Activated CD4-positive, alpha-beta T cell treated with anti-CD3 and anti-CD28 coated beads for 4 hours (primary cell): Measurements from ENCODE around the gene EZR.

Experiments
- DNase-seq, 2 donors: peaks; one replicate each; pipeline ENCODE4 v3.0.0-alpha.2; 2020

The EZR gene

DNA sequence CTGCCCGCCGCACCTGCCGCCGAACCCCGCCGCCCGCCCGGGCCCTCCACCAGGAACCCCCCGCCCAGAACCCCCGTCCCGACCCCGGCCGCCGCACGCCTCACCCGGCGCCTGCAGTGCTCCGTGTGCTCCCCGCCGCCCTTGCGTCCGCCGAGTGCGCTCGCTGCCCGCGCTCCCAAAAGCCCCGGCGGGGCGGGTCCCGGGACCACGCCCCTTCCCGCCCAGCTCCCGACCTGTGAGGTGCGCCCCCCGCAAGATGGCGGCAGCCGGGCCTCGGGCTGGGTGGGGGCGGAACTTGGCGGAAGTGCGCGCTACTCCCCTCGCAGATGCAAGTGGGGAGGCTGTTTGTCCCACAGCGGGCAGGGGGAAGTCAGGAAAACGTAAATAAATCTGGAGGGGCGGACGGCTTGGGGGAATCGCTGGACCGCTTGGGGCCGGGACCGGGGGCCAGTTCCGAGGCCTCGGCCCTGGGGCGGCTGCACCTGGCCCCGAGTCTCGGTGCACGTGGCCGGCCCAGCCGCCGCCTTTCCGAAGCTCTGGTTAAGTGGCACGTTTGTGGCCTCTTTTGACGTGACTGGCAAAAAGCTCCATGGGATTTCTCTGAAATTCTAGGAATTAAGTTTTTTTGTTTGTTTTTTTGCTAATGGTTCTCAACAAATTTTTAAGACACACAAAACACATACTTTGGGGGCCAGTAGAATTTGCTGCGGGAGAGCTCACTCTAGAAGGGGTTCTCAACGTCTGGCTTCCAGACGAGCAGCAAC lies at the start of gene EZR:
Gene EZR (minus strand): TSS at position 156 of the 764 bp plus-strand sequence. CDS start 1,275 bp downstream, outside the sequence.
- peak; percentile 84 to 87 for DNase-seq

DNA sequence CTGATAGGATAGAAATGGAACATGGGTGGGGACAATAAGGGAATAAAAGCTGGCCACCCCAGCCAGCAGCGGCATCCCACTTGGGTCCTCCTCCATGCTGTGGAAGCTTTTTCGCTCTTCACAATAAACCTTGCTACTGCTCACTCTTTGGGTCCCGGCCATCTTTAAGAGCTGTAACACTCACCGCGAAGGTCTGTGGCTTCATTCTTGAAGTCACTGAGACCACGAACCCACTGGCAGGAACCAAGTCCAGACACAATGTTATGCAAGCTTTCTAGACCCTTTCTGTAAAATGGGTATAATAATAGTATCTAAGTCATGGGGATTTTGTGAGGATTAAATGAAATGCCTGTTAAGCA lies 48.9 kb upstream of the EZR start:
- no peak for DNase-seq

- no peak for DNase-seq
Measured at GRCh38 chr6:158867381-158868121, 48.4 kb upstream of the EZR start.

GRCh38 chr6:158865769-158866168 lies 46.6 kb upstream of the EZR start:
- DNase-seq = no peak

DNA sequence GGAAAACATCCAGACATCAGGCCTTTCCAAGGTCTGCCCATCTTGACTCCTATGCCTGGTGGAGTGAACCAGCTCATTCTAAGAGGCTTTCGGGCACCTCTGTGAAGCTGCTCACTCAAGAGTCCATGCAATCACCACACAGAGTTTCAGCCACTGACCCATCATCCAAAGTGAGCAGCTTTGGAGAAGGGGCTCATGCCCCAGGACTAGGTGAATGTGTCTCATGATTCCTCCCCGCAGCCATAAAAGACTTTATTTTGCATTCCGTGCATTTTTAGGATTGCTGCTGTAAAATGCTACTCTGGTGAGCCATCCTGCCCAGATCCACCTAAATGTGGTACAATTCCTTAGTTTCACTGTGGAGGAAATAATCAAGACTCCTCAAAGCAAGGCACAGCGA lies 44.5 kb upstream of the EZR start:
- DNase-seq = no peak

GRCh38 chr6:158861686-158862381 lies 42.7 kb upstream of the EZR start:
- DNase-seq = no peak

- no peak for DNase-seq
Measured at GRCh38 chr6:158860279-158860865, 41.2 kb upstream of the EZR start.

DNA sequence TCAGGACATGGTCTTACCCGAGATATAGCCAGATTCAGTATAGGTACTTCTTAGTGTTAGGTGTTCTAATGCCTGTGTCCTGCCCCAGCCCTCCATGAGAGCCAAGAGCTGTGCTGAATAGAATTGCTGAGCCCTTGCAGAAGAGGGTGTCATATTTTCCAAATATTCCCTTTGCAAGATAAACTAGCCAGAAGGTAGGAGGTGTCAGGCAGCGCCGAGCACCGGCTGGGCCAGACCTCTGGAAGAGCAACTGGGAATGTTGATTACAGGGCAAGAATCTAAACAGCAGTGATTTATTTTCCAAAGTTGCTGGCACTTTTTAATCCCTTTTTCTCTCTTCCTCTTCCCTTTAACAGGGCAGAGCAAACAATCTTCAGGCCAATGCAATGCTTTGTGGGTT lies 37.1 kb upstream of the EZR start:
- DNase-seq = no peak

GRCh38 chr6:158854214-158855101 lies 35.3 kb upstream of the EZR start:
- peak; percentile 20 to 28 for DNase-seq

GRCh38 chr6:158853880-158854213 lies 34.7 kb upstream of the EZR start:
- DNase-seq = no peak

DNA sequence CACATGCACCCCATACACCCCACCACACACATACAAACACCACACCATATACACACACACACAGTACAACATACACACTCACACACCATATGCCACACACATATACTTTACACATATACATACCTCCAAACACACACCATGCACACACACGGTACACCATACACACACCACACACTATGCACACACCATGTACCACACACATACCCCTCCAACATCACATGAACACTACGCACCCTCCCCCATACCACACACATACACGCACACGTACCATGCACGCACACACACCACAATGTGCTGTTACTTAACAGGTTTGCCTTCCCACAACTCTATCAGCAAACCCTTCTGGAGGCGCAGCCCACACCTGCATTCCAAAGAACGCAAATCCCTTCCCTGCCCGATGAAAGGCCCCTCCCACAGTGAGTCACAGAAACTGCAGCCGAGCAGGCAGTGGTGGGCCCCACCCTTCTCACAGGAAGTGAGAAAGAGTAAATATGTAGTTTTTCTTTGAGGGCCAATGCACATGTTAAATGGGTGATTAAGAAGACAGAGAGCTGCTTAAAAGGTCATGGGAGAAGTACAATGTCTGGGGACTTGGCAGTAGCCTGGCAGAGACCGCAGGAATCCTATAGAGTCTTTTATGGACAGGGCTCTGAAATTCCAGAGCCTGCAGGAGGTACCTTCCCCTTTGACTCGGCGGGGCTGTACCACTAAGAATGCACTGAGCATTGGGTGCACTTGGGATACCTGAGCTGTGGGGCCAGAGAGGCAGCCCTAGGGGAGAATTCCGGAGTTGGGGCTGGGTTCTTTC lies 34.1 kb upstream of the EZR start:
- peak; percentile 84 to 90 for DNase-seq

DNA sequence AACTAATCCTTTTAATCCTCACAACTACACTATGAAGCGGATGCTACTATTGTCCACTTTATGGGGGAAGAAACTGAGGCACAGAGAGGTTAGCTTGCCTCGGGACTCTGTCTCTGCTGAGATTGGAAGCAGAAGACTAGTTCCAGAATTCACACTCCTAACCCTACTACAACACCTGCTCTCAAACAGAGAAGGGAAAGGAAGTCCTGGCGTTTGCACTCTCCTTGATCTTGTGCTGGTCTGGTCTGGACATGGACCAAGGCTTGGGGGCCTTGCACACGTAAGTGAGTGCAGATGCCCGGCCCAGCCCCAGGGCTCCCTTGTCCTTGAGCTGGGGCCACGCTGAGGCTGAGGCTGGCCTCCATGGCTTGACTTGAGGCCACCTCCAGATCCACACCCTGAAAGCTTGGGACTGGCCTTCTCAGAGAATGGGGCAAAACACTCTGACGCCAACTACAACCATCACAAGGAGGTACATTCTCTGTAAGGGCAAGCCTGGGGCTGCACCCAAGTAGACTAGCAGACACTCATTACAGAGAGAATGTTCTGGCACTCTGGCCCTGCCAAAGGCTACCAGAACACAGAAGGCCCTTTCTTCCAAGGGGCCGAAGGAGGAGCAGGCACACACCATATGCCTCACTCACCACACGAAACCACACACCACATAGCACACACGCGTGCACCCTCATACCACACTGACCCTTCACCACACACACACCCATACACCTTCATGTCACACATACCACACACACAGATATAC lies 33.3 kb upstream of the EZR start:
- no peak for DNase-seq

GRCh38 chr6:158850807-158851115 lies 31.6 kb upstream of the EZR start:
- no peak for DNase-seq

- peak; percentile 60 to 65 for DNase-seq
Measured at GRCh38 chr6:158849899-158850806, 31.0 kb upstream of the EZR start.

DNA sequence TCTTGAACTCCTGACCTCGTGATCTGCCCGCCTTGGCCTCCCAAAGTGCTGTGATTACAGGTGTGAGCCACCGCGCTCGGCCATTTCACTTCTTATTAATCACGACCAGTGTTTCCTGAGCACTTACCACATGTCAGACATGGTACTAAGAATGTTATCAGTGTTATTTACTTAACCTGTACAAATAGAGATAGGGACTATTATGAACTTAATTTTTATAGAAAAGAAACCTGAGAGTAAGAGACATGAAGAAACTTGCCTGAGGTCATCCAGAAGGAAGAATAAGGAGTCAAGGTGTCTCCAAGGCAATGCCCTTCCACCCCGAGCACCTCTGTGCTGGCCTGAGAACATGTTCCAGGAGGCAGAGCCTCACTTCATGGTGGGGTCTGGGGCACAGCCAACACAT lies 29.3 kb upstream of the EZR start:
- no peak for DNase-seq

- no peak for DNase-seq
Measured at GRCh38 chr6:158847786-158848185, 28.6 kb upstream of the EZR start.

DNA sequence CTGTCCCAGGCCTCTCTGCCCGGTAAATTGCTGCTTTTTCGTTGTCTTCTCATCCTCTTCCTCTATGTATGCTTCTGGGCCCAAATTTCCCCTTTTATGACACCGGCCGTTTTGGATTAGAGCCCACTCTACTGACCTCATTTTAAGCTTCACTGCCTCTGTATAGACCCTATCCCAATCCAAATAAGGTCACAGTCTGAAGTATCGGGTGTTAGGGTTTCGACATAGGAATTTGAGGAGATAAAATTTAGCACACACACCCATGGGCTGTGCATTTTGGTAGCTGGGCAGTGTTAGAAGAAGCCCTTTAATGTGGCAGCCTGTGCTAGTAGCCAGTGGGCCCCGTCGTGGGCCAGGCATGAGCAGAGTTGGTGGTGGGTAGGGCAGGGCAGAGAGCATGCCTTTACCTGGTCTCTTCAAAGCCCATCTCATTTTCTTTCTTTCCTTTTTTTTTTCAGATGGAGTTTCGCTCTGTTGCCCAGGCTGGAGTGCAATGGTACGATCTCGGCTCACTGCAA lies 27.9 kb upstream of the EZR start:
- DNase-seq = no peak

DNA sequence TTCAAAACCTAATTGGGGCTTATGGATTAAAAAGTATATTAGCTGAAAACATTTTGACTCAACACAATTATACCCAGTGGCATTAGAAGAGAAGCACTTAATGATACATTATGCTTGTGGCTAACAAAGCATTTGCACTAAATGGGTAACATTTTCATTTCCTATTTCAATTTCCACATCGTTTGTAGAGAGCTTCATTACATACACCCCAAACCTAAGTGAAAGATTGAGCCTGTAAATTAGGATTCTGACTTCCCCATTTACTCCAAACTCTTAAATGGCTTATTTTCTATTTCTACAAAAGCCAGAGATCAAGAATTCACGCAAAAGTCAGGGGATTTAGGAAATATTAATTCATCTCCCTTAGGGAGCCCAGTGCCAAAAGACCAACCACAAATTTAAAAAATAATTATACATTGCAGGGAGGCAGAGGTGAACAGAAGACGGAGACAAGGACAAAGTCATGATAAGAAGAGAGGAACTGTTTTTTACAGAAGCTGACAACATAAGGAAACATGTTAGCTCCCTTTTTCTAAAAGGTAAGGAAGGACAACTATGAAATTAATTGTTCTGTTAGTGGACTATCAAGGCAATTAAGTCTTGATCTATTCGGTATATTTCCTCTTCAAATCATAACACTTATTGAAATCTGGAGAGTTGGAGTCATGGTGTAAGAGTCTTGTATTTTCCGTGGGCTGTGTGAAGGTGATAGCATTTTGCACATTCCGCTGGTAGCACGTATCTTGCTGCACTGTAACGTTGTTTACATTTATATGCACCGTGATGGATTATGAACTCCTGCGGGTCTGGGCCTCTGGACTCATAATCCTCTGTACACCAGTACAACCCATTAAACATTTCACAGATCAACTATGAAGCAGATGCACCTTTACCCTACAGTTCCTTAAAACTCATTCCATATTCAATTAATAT lies 24.8 kb upstream of the EZR start:
- DNase-seq = no peak

DNA sequence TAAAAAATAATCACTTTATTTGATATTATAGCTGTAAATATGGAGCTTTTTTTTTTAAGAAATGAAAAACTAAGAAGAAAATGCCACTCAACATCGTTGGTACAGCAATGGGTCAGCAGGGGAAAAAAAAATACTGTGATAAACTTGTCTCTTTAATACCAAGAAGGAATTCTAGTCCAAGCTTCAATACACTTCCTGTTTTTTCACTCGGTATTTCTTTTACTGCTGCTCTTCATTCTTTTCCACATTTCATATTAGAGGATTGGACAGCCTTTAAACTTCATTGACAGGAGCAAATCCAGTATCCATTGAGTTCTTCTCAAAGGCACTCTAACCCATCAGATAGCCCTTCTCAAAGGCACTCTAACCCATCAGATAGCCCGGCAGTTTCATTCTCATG lies 22.2 kb upstream of the EZR start:
- DNase-seq = no peak
